Measurements from ENCODE around the gene MBLAC1. TPM values are rescaled to one million over a fixed set of nuclear protein-coding genes. Genes with fewer than 3 reads are reported as not detected.

Gene MBLAC1
- total and polyA plus RNA-seq, 4 donors, result 1.4 to 2.3 (median 1.8) TPM

- Histone ChIP-seq H3K4me3 (ENCODE audit: low read length in 2 of 2) (peak overlapping the region in 1 of 2 donors; percentile 30), H3K9me3 (ENCODE audit: control insufficient read depth, low read length) (no peaks in the 10 kb centered on the region), H3K36me3 (ENCODE audit: control insufficient read depth in 1 of 2, insufficient read depth in 2 of 2, low read length in 1 of 2) (no peaks in the 10 kb centered on the region), H3K27me3 (ENCODE audit: control insufficient read depth in 1 of 2, insufficient read depth in 2 of 2, low read length in 1 of 2) (no peaks in the 10 kb centered on the region), H3K4me1 (ENCODE audit: control insufficient read depth in 1 of 2, insufficient read depth in 2 of 2, low read length in 2 of 2) (no peaks in the 10 kb centered on the region), H3K27ac (ENCODE audit: low read depth in 1 of 2, low read length in 2 of 2) (no peak overlapping the region)
- 58 to 64% methylated on average over 14 of the region's 14 CpGs for WGBS, 2 donors
- intact Hi-C loops (cut with DNase I), result no loop called here
- ATAC-seq (ENCODE audit: low FRiP score), result no peak
- DNase-seq, result peak; percentile 15 to 53
These were observed 40.5 kb downstream of the MBLAC1 start for GRCh38 chr7:100166970-100167911.

GRCh38 chr7:100167912-100168323, 41.2 kb downstream of the MBLAC1 start:
- peak in 1 of 2 donors; percentile 56 for DNase-seq
- Histone ChIP-seq H3K27ac (ENCODE audit: low read depth in 1 of 2, low read length in 2 of 2) (no peak overlapping the region), H3K9me3 (ENCODE audit: control insufficient read depth, low read length) (no peaks in the 10 kb centered on the region), H3K36me3 (ENCODE audit: control insufficient read depth in 1 of 2, insufficient read depth in 2 of 2, low read length in 1 of 2) (no peaks in the 10 kb centered on the region), H3K4me3 (ENCODE audit: low read length in 2 of 2) (peak overlapping the region; percentile 30 to 61), H3K27me3 (ENCODE audit: control insufficient read depth in 1 of 2, insufficient read depth in 2 of 2, low read length in 1 of 2) (no peaks in the 10 kb centered on the region), H3K4me1 (ENCODE audit: control insufficient read depth in 1 of 2, insufficient read depth in 2 of 2, low read length in 2 of 2) (no peaks in the 10 kb centered on the region)
- intact Hi-C loops (cut with DNase I), result no loop called here
- peak; percentile 35 for ATAC-seq (ENCODE audit: low FRiP score)
- WGBS, 2 donors, result 0 to 2% methylated on average over 11 of the region's 11 CpGs

- Histone ChIP-seq H3K4me3 (ENCODE audit: low read length in 2 of 2) (no peak overlapping the region), H3K4me1 (ENCODE audit: control insufficient read depth in 1 of 2, insufficient read depth in 2 of 2, low read length in 2 of 2) (no peaks in the 10 kb centered on the region), H3K27ac (ENCODE audit: low read depth in 1 of 2, low read length in 2 of 2) (no peak overlapping the region), H3K9me3 (ENCODE audit: control insufficient read depth, low read length) (no peaks in the 10 kb centered on the region), H3K27me3 (ENCODE audit: control insufficient read depth in 1 of 2, insufficient read depth in 2 of 2, low read length in 1 of 2) (no peaks in the 10 kb centered on the region), H3K36me3 (ENCODE audit: control insufficient read depth in 1 of 2, insufficient read depth in 2 of 2, low read length in 1 of 2) (no peaks in the 10 kb centered on the region)
- peak in 1 of 2 donors; percentile 47 for DNase-seq
- intact Hi-C loops (cut with DNase I), result no loop called here
- WGBS, 2 donors, result 85 to 87% methylated on average over 11 of the region's 11 CpGs
- ATAC-seq (ENCODE audit: low FRiP score), result no peak
These were observed 42.5 kb downstream of the MBLAC1 start for GRCh38 chr7:100169147-100169850.

GRCh38 chr7:100170101-100170897, 43.5 kb downstream of the MBLAC1 start:
- ATAC-seq (ENCODE audit: low FRiP score), result no peak
- Histone ChIP-seq H3K9me3 (ENCODE audit: control insufficient read depth, low read length) (no peaks in the 10 kb centered on the region), H3K27me3 (ENCODE audit: control insufficient read depth in 1 of 2, insufficient read depth in 2 of 2, low read length in 1 of 2) (no peaks in the 10 kb centered on the region), H3K4me1 (ENCODE audit: control insufficient read depth in 1 of 2, insufficient read depth in 2 of 2, low read length in 2 of 2) (no peaks in the 10 kb centered on the region), H3K27ac (ENCODE audit: low read depth in 1 of 2, low read length in 2 of 2) (no peak overlapping the region), H3K4me3 (ENCODE audit: low read length in 2 of 2) (no peak overlapping the region), H3K36me3 (ENCODE audit: control insufficient read depth in 1 of 2, insufficient read depth in 2 of 2, low read length in 1 of 2) (no peaks in the 10 kb centered on the region)
- peak in 1 of 2 donors; percentile 55 for DNase-seq
- WGBS, 2 donors, result 90 to 93% methylated on average over 11 of the region's 11 CpGs
- intact Hi-C loops (cut with DNase I), result no loop called here

- DNase-seq, result peak in 1 of 2 donors; percentile 76
- H3K27me3 ChIP-seq (ENCODE audit: control insufficient read depth in 1 of 2, insufficient read depth in 2 of 2, low read length in 1 of 2), result no peaks in the 10 kb centered on the region
These were observed 44.4 kb downstream of the MBLAC1 start for GRCh38 chr7:100171087-100171681.

GRCh38 chr7:100171840-100172239, 45.1 kb downstream of the MBLAC1 start:
- peak in 1 of 2 donors; percentile 75 for DNase-seq
- no peak overlapping the region for H3K27ac ChIP-seq (ENCODE audit: low read depth in 1 of 2, low read length in 2 of 2)

More at GRCh38 chr7:100171087-100171681, 44.4 kb downstream of the MBLAC1 start:
- Histone ChIP-seq H3K4me1 (ENCODE audit: control insufficient read depth in 1 of 2, insufficient read depth in 2 of 2, low read length in 2 of 2) (no peaks in the 10 kb centered on the region), H3K27ac (ENCODE audit: low read depth in 1 of 2, low read length in 2 of 2) (no peak overlapping the region), H3K36me3 (ENCODE audit: control insufficient read depth in 1 of 2, insufficient read depth in 2 of 2, low read length in 1 of 2) (no peaks in the 10 kb centered on the region), H3K4me3 (ENCODE audit: low read length in 2 of 2) (peak overlapping the region; percentile 20 to 22), H3K9me3 (ENCODE audit: control insufficient read depth, low read length) (no peaks in the 10 kb centered on the region)
- WGBS, 2 donors, result 12 to 20% methylated on average over 45 to 61 of the region's 61 CpGs
- intact Hi-C loops (cut with DNase I), result no loop called here
- no peak for ATAC-seq (ENCODE audit: low FRiP score)

GRCh38 chr7:100173806-100174495, 47.2 kb downstream of the MBLAC1 start:
- no peaks in the 10 kb centered on the region for H3K4me1 ChIP-seq (ENCODE audit: control insufficient read depth in 1 of 2, insufficient read depth in 2 of 2, low read length in 2 of 2)
- no peak overlapping the region for H3K4me3 ChIP-seq (ENCODE audit: low read length in 2 of 2)
- H3K27me3 ChIP-seq (ENCODE audit: control insufficient read depth in 1 of 2, insufficient read depth in 2 of 2, low read length in 1 of 2), result no peaks in the 10 kb centered on the region
- no peaks in the 10 kb centered on the region for H3K36me3 ChIP-seq (ENCODE audit: control insufficient read depth in 1 of 2, insufficient read depth in 2 of 2, low read length in 1 of 2)
- no peak overlapping the region for H3K27ac ChIP-seq (ENCODE audit: low read depth in 1 of 2, low read length in 2 of 2)
- WGBS, 2 donors, result 92 to 93% methylated on average over 11 of the region's 11 CpGs
- no peaks in the 10 kb centered on the region for H3K9me3 ChIP-seq (ENCODE audit: control insufficient read depth, low read length)
- intact Hi-C loops (cut with DNase I), result no loop called here
- no peak for ATAC-seq (ENCODE audit: low FRiP score)
- peak in 1 of 2 donors; percentile 68 for DNase-seq

More at GRCh38 chr7:100171840-100172239, 45.1 kb downstream of the MBLAC1 start:
- H3K4me1 ChIP-seq (ENCODE audit: control insufficient read depth in 1 of 2, insufficient read depth in 2 of 2, low read length in 2 of 2), result no peaks in the 10 kb centered on the region
- peak overlapping the region in 1 of 2 donors; percentile 20 for H3K4me3 ChIP-seq (ENCODE audit: low read length in 2 of 2)
- intact Hi-C loops (cut with DNase I), result no loop called here
- H3K27me3 ChIP-seq (ENCODE audit: control insufficient read depth in 1 of 2, insufficient read depth in 2 of 2, low read length in 1 of 2), result no peaks in the 10 kb centered on the region
- no peak for ATAC-seq (ENCODE audit: low FRiP score)
- H3K36me3 ChIP-seq (ENCODE audit: control insufficient read depth in 1 of 2, insufficient read depth in 2 of 2, low read length in 1 of 2), result no peaks in the 10 kb centered on the region
- WGBS, 2 donors, result 41 to 49% methylated on average over 19 to 22 of the region's 22 CpGs
- no peaks in the 10 kb centered on the region for H3K9me3 ChIP-seq (ENCODE audit: control insufficient read depth, low read length)

All from aorta (tissue), 5 donors.